Suprapubic skin (tissue), 4 donors: ENCODE data around the gene NTN1. TPM values are rescaled to one million over a fixed set of nuclear protein-coding genes. Genes with fewer than 3 reads are reported as not detected.

Experiments used
- DNase-seq, 2 donors: peaks; one replicate each; pipeline ENCODE4 v3.0.0-alpha.2; 2019; ENCODE audit warnings: low spot score in 2 of 2
- H3K27ac ChIP-seq: fragments of 200-600 bp; sonication (generic); one replicate; pipeline ENCODE4 v1.5.1; 2019
- H3K27me3 ChIP-seq: fragments of 200-600 bp; sonication (generic); one replicate; pipeline ENCODE4 v1.5.1; 2019
- H3K36me3 ChIP-seq: fragments of 200-600 bp; sonication (generic); one replicate; pipeline ENCODE4 v1.5.1; 2019
- H3K4me1 ChIP-seq: fragments of 200-600 bp; sonication (generic); one replicate; pipeline ENCODE4 v1.5.1; 2019
- H3K4me3 ChIP-seq: fragments of 200-600 bp; sonication (generic); one replicate; pipeline ENCODE4 v1.5.1; 2019; ENCODE audit warnings: mild to moderate bottlenecking
- H3K9me3 ChIP-seq: fragments of 200-600 bp; sonication (generic); one replicate; pipeline ENCODE4 v1.5.1; 2019
- EP300 ChIP-seq: sonication (generic); formaldehyde crosslinking; IDR thresholded peaks from one replicate; pipeline ENCODE4 v1.6.1; 2017; ENCODE audit warnings: antibody characterized with exemption
- POLR2A ChIP-seq, 2 donors: fragments of 450-650 bp; IDR thresholded peaks; one replicate each; pipeline ENCODE4 v1.6.1; 2017; ENCODE audit warnings: antibody characterized with exemption in 2 of 2, mild to moderate bottlenecking in 2 of 2, moderate library complexity in 2 of 2
- POLR2AphosphoS5 ChIP-seq, 3 donors: sonication (generic); formaldehyde crosslinking; IDR thresholded peaks; one replicate each; pipeline ENCODE4 v1.6.1; 2017; ENCODE audit warnings: antibody characterized with exemption in 3 of 3
- WGBS: methylation state at CpG from one replicate; pipeline ENCODE4 v1.1.5; 2018; 5-methylcytosine and 5-hydroxymethylcytosine counted together
- total RNA-seq, 4 donors: library from RNA; depleted of rRNA; stranded (reverse); fragments of >200 nt; gene quantifications; one replicate each; pipeline ENCODE4 v1.1.0, GENCODE V29; 2016
- TF ChIP-seq, protein P1 (sequence below), 2 donors: fragments of 200-600 bp in 1 of 2; fragments of 450-650 bp in 1 of 2; sonication (generic) in 1 of 2; IDR thresholded peaks; one replicate each; pipeline ENCODE4 v1.5.1; 2016 to 2019; ENCODE audit warnings: antibody characterized with exemption in 2 of 2, mild to moderate bottlenecking in 1 of 2, moderate library complexity in 1 of 2

Gene NTN1
- total RNA-seq, 4 donors from 2014 or later = 2.4 to 5.9 (median 3.4) TPM

DNA sequence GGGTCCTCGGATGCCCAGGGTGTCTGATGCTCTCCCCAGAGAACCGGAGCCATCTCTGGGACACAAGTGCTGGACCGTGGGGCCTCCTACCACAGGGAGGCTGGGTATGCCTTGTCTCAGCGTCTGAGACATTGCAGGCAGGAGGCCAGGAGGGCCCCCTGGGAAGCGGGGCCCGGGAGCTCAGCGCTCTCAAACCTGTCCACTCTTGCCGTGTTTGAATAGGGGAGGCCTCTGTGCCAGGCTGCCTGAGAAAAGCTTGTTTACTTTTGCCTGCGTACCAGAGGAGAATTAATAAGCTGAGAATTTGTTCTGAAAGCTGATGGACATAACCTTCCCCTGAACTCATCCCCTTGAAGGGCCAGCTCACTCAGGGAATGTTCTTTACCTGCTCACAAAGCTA, 163.8 kb downstream of the NTN1 start:
- no peak for TF ChIP-seq POLR2AphosphoS5 (IDR thresholded peaks at IDR 0.05)
- TF ChIP-seq EP300 = no peak
- TF ChIP-seq POLR2A (IDR thresholded peaks at IDR 0.05) = no peak
- TF ChIP-seq, protein P1, sequence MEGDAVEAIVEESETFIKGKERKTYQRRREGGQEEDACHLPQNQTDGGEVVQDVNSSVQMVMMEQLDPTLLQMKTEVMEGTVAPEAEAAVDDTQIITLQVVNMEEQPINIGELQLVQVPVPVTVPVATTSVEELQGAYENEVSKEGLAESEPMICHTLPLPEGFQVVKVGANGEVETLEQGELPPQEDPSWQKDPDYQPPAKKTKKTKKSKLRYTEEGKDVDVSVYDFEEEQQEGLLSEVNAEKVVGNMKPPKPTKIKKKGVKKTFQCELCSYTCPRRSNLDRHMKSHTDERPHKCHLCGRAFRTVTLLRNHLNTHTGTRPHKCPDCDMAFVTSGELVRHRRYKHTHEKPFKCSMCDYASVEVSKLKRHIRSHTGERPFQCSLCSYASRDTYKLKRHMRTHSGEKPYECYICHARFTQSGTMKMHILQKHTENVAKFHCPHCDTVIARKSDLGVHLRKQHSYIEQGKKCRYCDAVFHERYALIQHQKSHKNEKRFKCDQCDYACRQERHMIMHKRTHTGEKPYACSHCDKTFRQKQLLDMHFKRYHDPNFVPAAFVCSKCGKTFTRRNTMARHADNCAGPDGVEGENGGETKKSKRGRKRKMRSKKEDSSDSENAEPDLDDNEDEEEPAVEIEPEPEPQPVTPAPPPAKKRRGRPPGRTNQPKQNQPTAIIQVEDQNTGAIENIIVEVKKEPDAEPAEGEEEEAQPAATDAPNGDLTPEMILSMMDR (IDR thresholded peaks at IDR 0.05) = no peak
- Histone ChIP-seq H3K27me3 (peaks cover 3% of the 10 kb centered on the region), H3K36me3 (no peaks in the 10 kb centered on the region), H3K27ac (no peak overlapping the region), H3K4me1 (no peaks in the 10 kb centered on the region), H3K4me3 (no peak overlapping the region), H3K9me3 (no peaks in the 10 kb centered on the region)
- WGBS = 59% methylated on average over 9 of the region's 9 CpGs
- DNase-seq = no peak

DNA sequence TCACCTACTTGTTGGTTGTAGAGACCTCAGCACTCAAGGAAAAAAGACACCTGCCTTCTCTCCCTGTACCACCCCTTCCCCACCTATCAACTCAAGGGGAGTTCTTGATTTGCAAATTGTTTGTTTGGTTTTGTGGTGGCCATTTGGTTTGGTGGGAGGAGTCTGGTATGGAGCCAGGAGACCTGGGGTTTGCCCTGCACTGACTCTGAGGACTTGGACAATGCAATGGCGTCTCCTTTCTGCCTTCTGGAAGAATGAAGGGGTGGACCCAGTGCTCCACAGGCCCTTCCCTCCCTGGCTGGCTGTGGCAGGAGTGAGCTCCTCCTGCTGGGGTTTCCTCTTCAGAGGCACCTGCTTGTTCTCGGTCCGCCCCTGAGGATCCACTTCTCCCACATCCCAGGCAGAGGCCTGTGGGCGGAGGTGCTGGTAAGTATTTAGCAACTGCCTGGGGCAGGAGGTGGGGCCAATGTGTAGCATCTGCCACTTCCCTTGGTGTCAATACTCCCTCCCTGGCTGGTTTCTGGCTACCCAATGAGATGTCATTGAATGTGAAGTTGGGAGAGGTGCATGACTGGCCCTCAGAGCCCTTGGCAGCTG, 164.5 kb downstream of the NTN1 start:
- H3K36me3 ChIP-seq = no peaks in the 10 kb centered on the region
- H3K4me3 ChIP-seq = no peak overlapping the region
- H3K27me3 ChIP-seq = peaks cover 3% of the 10 kb centered on the region
- WGBS = 84% methylated on average over 4 of the region's 4 CpGs
- TF ChIP-seq POLR2AphosphoS5 (IDR thresholded peaks at IDR 0.05) (no peak), EP300 (no peak), POLR2A (IDR thresholded peaks at IDR 0.05) (no peak)
- TF ChIP-seq, protein P1 (IDR thresholded peaks at IDR 0.05) = no peak
- no peaks in the 10 kb centered on the region for H3K4me1 ChIP-seq
- H3K9me3 ChIP-seq = no peaks in the 10 kb centered on the region
- no peak overlapping the region for H3K27ac ChIP-seq
- DNase-seq = no peak

DNA sequence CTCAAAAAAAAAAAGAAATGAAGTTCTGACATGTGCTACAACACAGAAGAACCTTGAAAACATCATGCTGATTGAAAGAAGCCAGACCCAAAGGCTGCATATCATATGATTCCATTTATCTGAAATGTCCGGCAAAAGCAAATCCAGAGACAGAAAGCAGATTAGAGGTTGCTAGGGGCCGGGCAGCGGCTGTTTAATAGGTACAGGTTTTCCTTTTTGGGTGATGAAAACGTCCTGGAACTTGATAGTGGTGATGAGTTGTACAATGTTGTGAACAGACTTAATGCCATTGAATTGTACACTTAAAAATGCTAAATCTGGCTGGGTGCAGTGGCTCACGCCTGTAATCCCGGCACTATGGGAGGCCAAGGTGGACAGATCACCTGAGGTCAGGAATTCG, 166.5 kb downstream of the NTN1 start:
- no peak for DNase-seq
- H3K27me3 ChIP-seq = peaks cover 3% of the 10 kb centered on the region
- TF ChIP-seq, protein P1 (IDR thresholded peaks at IDR 0.05) = no peak
- TF ChIP-seq POLR2AphosphoS5 (IDR thresholded peaks at IDR 0.05) = no peak
- no peak for TF ChIP-seq POLR2A (IDR thresholded peaks at IDR 0.05)
- TF ChIP-seq EP300 = no peak
- H3K4me3 ChIP-seq = no peak overlapping the region
- no peaks in the 10 kb centered on the region for H3K4me1 ChIP-seq
- 95% methylated on average over 7 of the region's 7 CpGs for WGBS
- no peaks in the 10 kb centered on the region for H3K36me3 ChIP-seq
- no peak overlapping the region for H3K27ac ChIP-seq
- H3K9me3 ChIP-seq = no peaks in the 10 kb centered on the region

DNA sequence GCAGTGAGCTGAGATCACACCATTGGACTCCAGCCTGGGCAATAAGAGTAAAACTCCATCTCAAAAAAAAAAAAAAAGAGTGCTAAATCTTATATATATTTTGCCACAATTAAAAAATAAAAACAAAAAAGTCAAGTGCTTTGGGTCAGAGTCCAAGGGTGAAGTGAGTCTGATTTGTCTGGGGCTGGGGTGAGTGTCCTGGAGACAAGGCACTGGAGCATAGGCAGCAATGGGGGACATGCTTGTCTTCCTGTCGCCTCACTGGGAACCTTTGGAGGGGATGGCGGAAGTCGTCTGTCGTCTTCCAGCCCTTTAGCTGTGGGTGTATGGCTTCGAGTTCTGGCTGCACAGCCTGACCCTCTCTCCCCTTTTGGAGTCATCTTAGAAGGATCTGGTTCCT, 167.1 kb downstream of the NTN1 start:
- no peaks in the 10 kb centered on the region for H3K36me3 ChIP-seq
- H3K4me3 ChIP-seq = no peak overlapping the region
- H3K27ac ChIP-seq = no peak overlapping the region
- H3K4me1 ChIP-seq = no peaks in the 10 kb centered on the region
- TF ChIP-seq POLR2AphosphoS5 (IDR thresholded peaks at IDR 0.05) (no peak), EP300 (no peak), POLR2A (IDR thresholded peaks at IDR 0.05) (no peak)
- TF ChIP-seq, protein P1 (IDR thresholded peaks at IDR 0.05) = no peak
- H3K27me3 ChIP-seq = no peaks in the 10 kb centered on the region
- DNase-seq = no peak
- no peaks in the 10 kb centered on the region for H3K9me3 ChIP-seq
- 92% methylated on average over 5 of the region's 5 CpGs for WGBS

DNA sequence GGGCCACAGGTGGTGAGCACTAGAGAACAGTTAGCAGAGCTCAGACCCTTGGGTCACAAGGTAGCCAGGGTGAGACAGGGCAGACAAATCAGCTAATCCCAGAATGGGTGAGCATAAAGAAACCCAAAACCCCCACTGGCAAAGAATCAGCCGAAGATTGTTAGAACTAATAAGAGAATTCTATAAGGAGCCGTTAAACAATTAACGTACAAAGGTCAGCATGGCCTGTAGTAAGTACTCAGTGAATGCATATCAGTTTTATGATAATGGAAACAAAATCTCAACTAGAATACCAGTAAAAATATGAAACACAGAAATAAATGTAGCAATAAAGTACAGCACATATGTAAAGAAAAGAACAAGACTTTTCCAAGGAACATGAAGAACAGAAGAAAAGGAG, 168.6 kb downstream of the NTN1 start:
- no peak overlapping the region for H3K4me3 ChIP-seq
- H3K27me3 ChIP-seq = no peaks in the 10 kb centered on the region
- H3K9me3 ChIP-seq = no peaks in the 10 kb centered on the region
- no peak overlapping the region for H3K27ac ChIP-seq
- no peaks in the 10 kb centered on the region for H3K36me3 ChIP-seq
- H3K4me1 ChIP-seq = no peaks in the 10 kb centered on the region
- TF ChIP-seq, protein P1 (IDR thresholded peaks at IDR 0.05) = no peak
- TF ChIP-seq POLR2A (IDR thresholded peaks at IDR 0.05) (no peak), POLR2AphosphoS5 (IDR thresholded peaks at IDR 0.05) (no peak)
- no peak for DNase-seq
- 92% methylated on average over 3 of the region's 3 CpGs for WGBS
